Immature natural killer cell (primary cell): ENCODE results near the gene CSNK2A1. TPM values are rescaled to one million over a fixed set of nuclear protein-coding genes. Genes with fewer than 3 reads are reported as not detected.
"Not testable (repeated sequence)": the region's sequence is repeated elsewhere in the genome, so short reads cannot be mapped to it uniquely, and the experiment has no call there.

Experiments used
- DNase-seq, 3 donors: peaks; one replicate each; pipeline ENCODE4 v3.0.0; 2022; ENCODE audit warnings: mixed read lengths in 1 of 3
- H3K27ac Mint-ChIP-seq, 6 donors: one replicate each; pipeline ENCODE4 v1.8.0; 2020; ENCODE audit warnings: mixed read lengths in 6 of 6, mild to moderate bottlenecking in 5 of 6, inconsistent platforms in 4 of 6, moderate library complexity in 3 of 6
- H3K27me3 Mint-ChIP-seq, 3 donors: one replicate each; pipeline ENCODE4 v1.8.0; 2020 to 2021; ENCODE audit warnings: low read depth in 3 of 3, mild to moderate bottlenecking in 3 of 3, mixed read lengths in 3 of 3, moderate library complexity in 3 of 3, inconsistent platforms in 1 of 3
- H3K36me3 Mint-ChIP-seq, 3 donors: one replicate each; pipeline ENCODE4 v1.8.0; 2020; ENCODE audit warnings: mixed read lengths in 3 of 3, inconsistent platforms in 2 of 3, mild to moderate bottlenecking in 2 of 3
- H3K4me1 Mint-ChIP-seq, 2 donors: one replicate each; pipeline ENCODE4 v1.8.0; 2020; ENCODE audit warnings: inconsistent platforms in 2 of 2, mild to moderate bottlenecking in 2 of 2, mixed read lengths in 2 of 2, moderate library complexity in 1 of 2
- H3K4me3 Mint-ChIP-seq, 5 donors: one replicate each; pipeline ENCODE4 v1.8.0; 2020; ENCODE audit warnings: mild to moderate bottlenecking in 5 of 5, mixed read lengths in 5 of 5, inconsistent platforms in 3 of 5, moderate library complexity in 3 of 5
- H3K9me3 Mint-ChIP-seq, 6 donors: one replicate each; pipeline ENCODE4 v1.8.0; 2020; ENCODE audit warnings: mild to moderate bottlenecking in 6 of 6, mixed read lengths in 6 of 6, inconsistent platforms in 4 of 6, moderate library complexity in 3 of 6
- polyA plus RNA-seq, 3 donors: library from polyadenylated mRNA; unstranded; fragments of 300-500 nt; fragmentation: Illumina TruSeq; gene quantifications; one replicate each; pipeline ENCODE4 v1.2.3, GENCODE V29; 2021

Gene CSNK2A1
- 10 to 100 TPM; 39.9 to 65.9 (median 60.1) TPM for polyA plus RNA-seq

- H3K4me1 Mint-ChIP-seq, result peaks cover 46 to 58% of the 10 kb centered on the region in 2 donors
- H3K9me3 Mint-ChIP-seq, result no peaks in the 10 kb centered on the region
- H3K4me3 Mint-ChIP-seq, result peak within 1 kb of the TSS; percentile 86 to 97 (median 92)
- peaks cover 2 to 9% (median 8%) of the 10 kb centered on the region in 3 donors for H3K27me3 Mint-ChIP-seq
- DNase-seq, result peak; percentile 97 to 98 (median 97)
- peak within 1 kb of the TSS; percentile 94 to 100 (median 99) for H3K27ac Mint-ChIP-seq
- H3K36me3 Mint-ChIP-seq, result no peaks in the 10 kb centered on the region
Observed at GRCh38 chr20:543369-544152, at the start of gene CSNK2A1. TSS of gene CSNK2A1 (minus strand) at chr20:543790. CDS start at chr20:508551, 35,239 bp downstream.

DNA sequence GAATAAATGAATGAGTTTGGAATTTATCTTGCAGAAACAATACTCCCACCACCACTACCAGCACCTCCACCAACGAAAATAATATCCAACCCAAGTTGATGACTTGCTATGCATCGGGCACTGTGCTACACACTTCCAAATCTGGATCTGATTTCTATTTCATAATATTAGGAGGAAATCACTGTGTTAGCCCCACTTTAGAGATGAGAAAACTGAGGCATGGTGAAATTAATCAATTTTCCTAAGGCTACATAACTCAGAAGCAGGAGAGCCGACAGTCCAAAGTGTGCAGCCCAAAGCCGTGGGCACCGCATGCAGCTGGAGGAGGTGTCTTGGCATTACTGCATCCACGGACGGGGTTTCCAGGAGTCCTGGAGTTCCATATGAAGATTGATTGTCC lies 48.9 kb upstream of the CSNK2A1 start:
- DNase-seq, result no peak
- no peaks in the 10 kb centered on the region for H3K9me3 Mint-ChIP-seq
- H3K36me3 Mint-ChIP-seq, result no peaks in the 10 kb centered on the region
- H3K27ac Mint-ChIP-seq, result no peak overlapping the region
- H3K27me3 Mint-ChIP-seq, result peaks cover 2 to 10% (median 3%) of the 10 kb centered on the region in 3 donors
- H3K4me1 Mint-ChIP-seq, result no peaks in the 10 kb centered on the region
- no peak overlapping the region for H3K4me3 Mint-ChIP-seq

GRCh38 chr20:591941-592340 lies 48.4 kb upstream of the CSNK2A1 start:
- Mint-ChIP-seq H3K27ac (no peak overlapping the region), H3K36me3 (no peaks in the 10 kb centered on the region), H3K4me3 (no peak overlapping the region), H3K4me1 (no peaks in the 10 kb centered on the region), H3K9me3 (no peaks in the 10 kb centered on the region), H3K27me3 (peaks cover 2 to 9% (median 3%) of the 10 kb centered on the region in 3 donors)
- no peak for DNase-seq

GRCh38 chr20:588932-589672 lies 45.5 kb upstream of the CSNK2A1 start:
- Mint-ChIP-seq H3K9me3 (no peaks in the 10 kb centered on the region), H3K27me3 (peaks cover 2 to 8% (median 5%) of the 10 kb centered on the region in 3 donors), H3K36me3 (no peaks in the 10 kb centered on the region), H3K4me1 (no peaks in the 10 kb centered on the region), H3K4me3 (no peak overlapping the region), H3K27ac (no peak overlapping the region)
- no peak for DNase-seq

DNA sequence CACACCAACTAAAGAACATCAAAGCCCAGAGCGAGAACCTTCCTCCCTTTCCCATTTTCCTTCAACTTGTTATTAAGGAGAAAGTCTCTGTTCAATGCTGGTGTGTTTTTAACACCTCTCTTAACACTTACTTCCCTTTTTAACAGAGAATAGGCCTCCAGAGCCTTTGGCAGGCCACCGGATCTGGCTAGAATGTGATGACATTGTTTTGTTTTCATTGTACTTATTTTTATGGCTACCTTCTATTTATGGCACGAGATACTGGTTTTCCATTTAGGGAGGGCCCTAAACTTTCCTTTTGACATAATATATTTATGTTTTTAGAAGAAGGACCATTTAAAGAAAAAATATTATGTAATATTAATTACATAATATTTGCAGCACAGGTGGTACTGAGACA lies 44.9 kb upstream of the CSNK2A1 start:
- no peak overlapping the region for H3K27ac Mint-ChIP-seq
- H3K27me3 Mint-ChIP-seq, result peaks cover 2 to 8% (median 5%) of the 10 kb centered on the region in 3 donors

GRCh38 chr20:584971-585301 lies 41.3 kb upstream of the CSNK2A1 start:
- H3K9me3 Mint-ChIP-seq, result no peaks in the 10 kb centered on the region
- no peak overlapping the region for H3K4me3 Mint-ChIP-seq
- H3K27ac Mint-ChIP-seq, result no peak overlapping the region
- DNase-seq, result no peak
- H3K4me1 Mint-ChIP-seq, result no peaks in the 10 kb centered on the region
- no peaks in the 10 kb centered on the region for H3K36me3 Mint-ChIP-seq
- H3K27me3 Mint-ChIP-seq, result peaks cover 0 to 8% (median 5%) of the 10 kb centered on the region in 3 donors

More for the DNA sequence above, 44.9 kb upstream of the CSNK2A1 start:
- no peak overlapping the region for H3K4me3 Mint-ChIP-seq
- no peaks in the 10 kb centered on the region for H3K36me3 Mint-ChIP-seq
- H3K9me3 Mint-ChIP-seq, result no peaks in the 10 kb centered on the region
- H3K4me1 Mint-ChIP-seq, result no peaks in the 10 kb centered on the region
- no peak for DNase-seq

- H3K4me3 Mint-ChIP-seq, result no peak overlapping the region
- H3K9me3 Mint-ChIP-seq, result no peaks in the 10 kb centered on the region
- no peaks in the 10 kb centered on the region for H3K36me3 Mint-ChIP-seq
- no peak for DNase-seq
- no peaks in the 10 kb centered on the region for H3K4me1 Mint-ChIP-seq
- H3K27ac Mint-ChIP-seq, result no peak overlapping the region
- peaks cover 0 to 8% (median 5%) of the 10 kb centered on the region in 3 donors for H3K27me3 Mint-ChIP-seq
Observed at GRCh38 chr20:584161-584970, 40.8 kb upstream of the CSNK2A1 start.

DNA sequence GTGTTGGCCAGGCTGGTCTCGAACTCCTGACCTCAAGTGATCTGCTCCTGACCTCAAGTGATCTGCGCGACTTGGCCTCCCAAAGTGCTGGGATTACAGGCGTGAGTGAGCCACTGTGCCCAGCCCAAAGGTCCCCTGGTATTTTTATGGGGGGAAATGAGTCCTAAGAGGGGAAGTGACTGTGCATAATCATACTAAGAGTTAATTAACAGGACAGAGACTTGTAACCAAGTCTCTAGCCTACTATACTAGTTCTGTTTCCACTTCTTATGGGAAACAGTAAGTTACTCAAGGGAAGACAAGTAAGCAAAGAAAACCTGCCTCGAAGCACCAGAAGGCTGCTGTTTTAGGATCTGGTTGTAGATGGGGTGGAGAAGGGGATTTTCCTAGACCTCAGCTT lies 38.6 kb upstream of the CSNK2A1 start:
- peaks cover 0 to 8% (median 5%) of the 10 kb centered on the region in 3 donors for H3K27me3 Mint-ChIP-seq
- H3K4me3 Mint-ChIP-seq, result no peak overlapping the region

GRCh38 chr20:578940-579690 lies 35.5 kb upstream of the CSNK2A1 start:
- H3K27me3 Mint-ChIP-seq, H3K4me1 Mint-ChIP-seq, DNase-seq, H3K9me3 Mint-ChIP-seq, H3K4me3 Mint-ChIP-seq, H3K27ac Mint-ChIP-seq, H3K36me3 Mint-ChIP-seq: not testable (repeated sequence)

More for the DNA sequence above, 38.6 kb upstream of the CSNK2A1 start:
- no peaks in the 10 kb centered on the region for H3K9me3 Mint-ChIP-seq
- no peaks in the 10 kb centered on the region for H3K4me1 Mint-ChIP-seq
- no peaks in the 10 kb centered on the region for H3K36me3 Mint-ChIP-seq
- no peak overlapping the region for H3K27ac Mint-ChIP-seq
- DNase-seq, result no peak

GRCh38 chr20:577167-577791 lies 33.7 kb upstream of the CSNK2A1 start:
- Mint-ChIP-seq H3K4me1 (no peaks in the 10 kb centered on the region), H3K36me3 (no peaks in the 10 kb centered on the region), H3K27me3 (peaks cover 3 to 14% (median 4%) of the 10 kb centered on the region in 3 donors), H3K4me3 (no peak overlapping the region), H3K27ac (no peak overlapping the region), H3K9me3 (no peaks in the 10 kb centered on the region)
- no peak for DNase-seq

GRCh38 chr20:576156-576555 lies 32.6 kb upstream of the CSNK2A1 start:
- DNase-seq, result no peak
- Mint-ChIP-seq H3K27ac (no peak overlapping the region), H3K4me3 (no peak overlapping the region), H3K36me3 (no peaks in the 10 kb centered on the region), H3K9me3 (no peaks in the 10 kb centered on the region), H3K4me1 (no peaks in the 10 kb centered on the region), H3K27me3 (peaks cover 3 to 19% (median 6%) of the 10 kb centered on the region in 3 donors)

DNA sequence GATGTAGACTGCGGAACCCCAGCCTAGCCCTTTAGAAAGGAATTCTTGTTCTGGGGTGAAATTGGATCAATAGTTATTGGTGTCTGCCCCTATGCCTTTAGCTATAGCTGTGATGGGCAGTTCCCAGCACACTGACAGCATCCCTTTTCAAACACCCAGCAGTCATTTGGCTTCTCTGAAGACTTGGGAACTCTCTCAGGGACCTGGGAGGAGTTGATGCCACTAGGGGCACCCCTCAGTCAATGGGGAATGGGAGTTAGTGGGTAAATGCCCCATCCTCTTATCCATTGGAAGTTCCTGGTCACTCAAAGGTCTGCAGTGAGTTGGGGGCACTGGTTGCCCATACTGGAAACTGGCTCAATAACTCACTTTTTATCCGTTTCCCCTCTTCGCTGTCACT lies 31.6 kb upstream of the CSNK2A1 start:
- no peak for DNase-seq
- Mint-ChIP-seq H3K4me3 (no peak overlapping the region), H3K4me1 (no peaks in the 10 kb centered on the region), H3K36me3 (no peaks in the 10 kb centered on the region), H3K27ac (no peak overlapping the region), H3K27me3 (peaks cover 3 to 22% (median 6%) of the 10 kb centered on the region in 3 donors), H3K9me3 (no peaks in the 10 kb centered on the region)
